ENCODE data around the gene RABGAP1.

Gene RABGAP1

GRCh38 chr9:122944960-122945888 is 4.4 kb downstream of the RABGAP1 start:
- DNase-seq = no peak

GRCh38 chr9:122946461-122947005 is 5.7 kb downstream of the RABGAP1 start:
- DNase-seq = no peak

GRCh38 chr9:122948313-122948712 is 7.5 kb downstream of the RABGAP1 start:
- DNase-seq = no peak

- no peak for DNase-seq
These were observed 8.9 kb downstream of the RABGAP1 start for GRCh38 chr9:122949696-122950095.

GRCh38 chr9:122950263-122950662 is 9.4 kb downstream of the RABGAP1 start:
- DNase-seq = no peak

GRCh38 chr9:122951056-122951455 is 10.2 kb downstream of the RABGAP1 start:
- no peak for DNase-seq

GRCh38 chr9:122954253-122954691 is 13.5 kb downstream of the RABGAP1 start:
- no peak for DNase-seq

- no peak for DNase-seq
These were observed 15.1 kb downstream of the RABGAP1 start for GRCh38 chr9:122955961-122956360.

- no peak for DNase-seq
These were observed 20.3 kb downstream of the RABGAP1 start for GRCh38 chr9:122961139-122961538.

- no peak for DNase-seq
These were observed 34.4 kb downstream of the RABGAP1 start for GRCh38 chr9:122975196-122975595.

GRCh38 chr9:122978601-122979000 is 37.8 kb downstream of the RABGAP1 start:
- DNase-seq = no peak

- DNase-seq = no peak
These were observed 45.2 kb downstream of the RABGAP1 start for GRCh38 chr9:122986010-122986409.

- no peak for DNase-seq
These were observed 47.3 kb downstream of the RABGAP1 start for GRCh38 chr9:122988141-122988540.

GRCh38 chr9:122988920-122989621 is 48.3 kb downstream of the RABGAP1 start:
- no peak for DNase-seq

- DNase-seq = peak; percentile 5
These were observed 50.6 kb downstream of the RABGAP1 start for GRCh38 chr9:122991370-122991830.

- DNase-seq = no peak
These were observed 55.8 kb downstream of the RABGAP1 start for GRCh38 chr9:122996586-122996985.

- no peak for DNase-seq
These were observed 57.6 kb downstream of the RABGAP1 start for GRCh38 chr9:122998448-122998847.

GRCh38 chr9:123000371-123001068 is 59.7 kb downstream of the RABGAP1 start:
- DNase-seq = no peak

GRCh38 chr9:123002754-123003153 is 61.9 kb downstream of the RABGAP1 start:
- DNase-seq = no peak

- no peak for DNase-seq
These were observed 62.6 kb downstream of the RABGAP1 start for GRCh38 chr9:123003466-123003865.

GRCh38 chr9:123005964-123006363 is 65.1 kb downstream of the RABGAP1 start:
- no peak for DNase-seq

GRCh38 chr9:123007269-123007668 is 66.4 kb downstream of the RABGAP1 start:
- DNase-seq = no peak

- no peak for DNase-seq
These were observed 68.1 kb downstream of the RABGAP1 start for GRCh38 chr9:123008909-123009308.
